Aorta (tissue), 5 donors: Measurements from ENCODE around the gene GLTP. TPM values are rescaled to one million over a fixed set of nuclear protein-coding genes. Genes with fewer than 3 reads are reported as not detected.
"Not testable (repeated sequence)": the region's sequence is repeated elsewhere in the genome, so short reads cannot be mapped to it uniquely, and the experiment has no call there.

Experiments
- ATAC-seq: fragments of 200-7000 bp; cut with Tn5 transposase; one replicate; pipeline ENCODE4 v1.9.1; 2022; ENCODE audit warnings: moderate library complexity; ENCODE audit not compliant: low FRiP score
- DNase-seq, 2 donors: peaks; one replicate each; pipeline ENCODE4 v3.0.0-alpha.2; 2020
- H3K27ac ChIP-seq, 2 donors: one replicate each; pipeline ENCODE4 v1.5.1; 2013; ENCODE audit warnings: low read length in 2 of 2, mild to moderate bottlenecking in 2 of 2, moderate library complexity in 2 of 2, control low read depth in 1 of 2, inconsistent platforms in 1 of 2, low read depth in 1 of 2
- H3K27me3 ChIP-seq, 2 donors: one replicate each; pipeline ENCODE4 v1.6.1; 2013; ENCODE audit warnings: control low read depth in 1 of 2, low read length in 1 of 2, mild to moderate bottlenecking in 1 of 2, moderate library complexity in 1 of 2; ENCODE audit not compliant: insufficient read depth in 2 of 2, control insufficient read depth in 1 of 2
- H3K36me3 ChIP-seq, 2 donors: one replicate each; pipeline ENCODE4 v1.6.1; 2013; ENCODE audit warnings: control low read depth in 1 of 2, low read length in 1 of 2, mild to moderate bottlenecking in 1 of 2; ENCODE audit not compliant: insufficient read depth in 2 of 2, control insufficient read depth in 1 of 2
- H3K4me1 ChIP-seq, 2 donors: one replicate each; pipeline ENCODE4 v1.6.1; 2013; ENCODE audit warnings: low read length in 2 of 2, control low read depth in 1 of 2, mild to moderate bottlenecking in 1 of 2, moderate library complexity in 1 of 2; ENCODE audit not compliant: insufficient read depth in 2 of 2, control insufficient read depth in 1 of 2
- H3K4me3 ChIP-seq, 2 donors: one replicate each; pipeline ENCODE4 v1.5.1; 2013; ENCODE audit warnings: low read length in 2 of 2, control low read depth in 1 of 2, mild to moderate bottlenecking in 1 of 2
- H3K9me3 ChIP-seq: one replicate; pipeline ENCODE4 v1.6.1; 2013; ENCODE audit warnings: mild to moderate bottlenecking, low read length; ENCODE audit not compliant: control insufficient read depth
- WGBS, 2 donors: extraction: QIAGEN DNeasy Blood & Tissue Kit; methylation state at CpG; one replicate each; pipeline ENCODE4 v1.1.7; 2013; 5-methylcytosine and 5-hydroxymethylcytosine counted together
- intact Hi-C, 2 donors: fragments of 100-400 bp; cut with DNase I; formaldehyde crosslinking; loops; one replicate each; pipeline versions ENCODE4 v1.14.2 to v1.15.0; 2022
- polyA plus RNA-seq, 2 donors: library from polyadenylated mRNA; stranded (reverse); fragments of 200-250 nt; gene quantifications; one replicate each; pipeline ENCODE4 v1.2.3, GENCODE V29; 2013
- total RNA-seq, 2 donors: library from RNA; stranded (reverse); fragmentation: NEBNext Ultra II Directional; extraction: Animal tissue kit (Norgen Biotek cat#: 25700); gene quantifications; one replicate each; pipeline ENCODE4 v1.2.1, GENCODE V29; 2021
- donor health status: healthy with polysubstance abuse.
- donor health status: Bipolar disorder and iron deficiency.
- donor health status: DM: no; HTN: no; CAD: no.
- donor health status: DM: no; HTN: no; CAD: no.
- donor health status: DM: yes; HTN: yes; CAD: no.

Gene GLTP
- total and polyA plus RNA-seq, 4 donors = 25.4 to 38.6 (median 35.1) TPM

DNA sequence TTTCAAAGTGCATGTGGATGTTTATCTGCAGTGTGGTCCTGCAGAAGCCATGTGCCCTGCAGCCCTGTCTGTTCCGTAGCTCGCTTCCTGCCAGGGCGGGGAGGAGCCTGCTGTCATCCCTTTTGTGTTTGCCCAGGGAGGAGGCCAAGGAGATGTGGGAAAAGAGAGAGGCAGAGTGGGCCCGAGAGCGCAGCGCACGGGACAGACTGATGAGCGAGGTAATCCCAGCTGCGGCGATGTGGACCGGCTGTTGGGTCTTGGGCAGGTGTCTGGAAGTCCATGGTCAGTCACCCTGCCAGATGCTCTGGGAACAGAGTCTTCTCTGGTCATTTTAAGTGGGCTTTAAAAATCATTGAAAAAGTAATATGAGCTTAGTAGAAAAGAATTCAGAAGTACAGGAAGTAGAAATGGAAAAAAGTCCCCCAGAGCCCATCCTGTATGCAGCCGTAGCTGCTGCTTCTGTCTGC, 32.5 kb upstream of the GLTP start:
- DNase-seq (peak in 1 of 2 donors; percentile 67), ATAC-seq (no peak)
- no peak overlapping the region for H3K27ac ChIP-seq
- no peak overlapping the region for H3K4me3 ChIP-seq
- WGBS, 2 donors = 83 to 87% methylated on average over 12 of the region's 12 CpGs
- H3K4me1 ChIP-seq = no peaks in the 10 kb centered on the region
- peaks cover 6 to 14% of the 10 kb centered on the region in 2 donors for H3K36me3 ChIP-seq
- no peaks in the 10 kb centered on the region for H3K27me3 ChIP-seq
- H3K9me3 ChIP-seq = no peaks in the 10 kb centered on the region
- intact Hi-C loops = no loop called here

DNA sequence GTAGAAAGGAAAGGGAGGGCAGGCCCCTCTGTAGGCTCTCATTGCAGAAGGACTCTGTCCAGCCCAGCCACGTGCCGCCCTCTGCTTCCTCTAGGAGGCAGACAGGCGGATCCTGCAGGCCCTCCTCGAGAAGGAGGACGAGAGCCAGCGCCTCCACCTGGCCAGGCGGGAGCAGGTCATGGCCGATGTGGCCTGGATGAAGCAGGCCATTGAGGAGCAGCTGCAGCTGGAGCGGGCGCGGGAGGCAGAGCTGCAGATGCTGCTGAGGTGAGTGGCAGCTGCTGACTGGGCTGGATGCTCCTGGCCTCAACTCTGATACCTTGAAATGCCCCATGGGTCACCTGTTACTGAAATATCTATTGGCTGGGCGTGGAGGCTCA, 30.6 kb upstream of the GLTP start:
- no peaks in the 10 kb centered on the region for H3K4me1 ChIP-seq
- intact Hi-C loops = no loop called here
- no peak overlapping the region for H3K27ac ChIP-seq
- H3K27me3 ChIP-seq = no peaks in the 10 kb centered on the region
- ATAC-seq = no peak
- WGBS, 2 donors = 62 to 70% methylated on average over 12 of the region's 12 CpGs
- no peak overlapping the region for H3K4me3 ChIP-seq
- peak in 1 of 2 donors; percentile 66 for DNase-seq
- H3K36me3 ChIP-seq = peaks cover 3 to 8% of the 10 kb centered on the region in 2 donors
- no peaks in the 10 kb centered on the region for H3K9me3 ChIP-seq

DNA sequence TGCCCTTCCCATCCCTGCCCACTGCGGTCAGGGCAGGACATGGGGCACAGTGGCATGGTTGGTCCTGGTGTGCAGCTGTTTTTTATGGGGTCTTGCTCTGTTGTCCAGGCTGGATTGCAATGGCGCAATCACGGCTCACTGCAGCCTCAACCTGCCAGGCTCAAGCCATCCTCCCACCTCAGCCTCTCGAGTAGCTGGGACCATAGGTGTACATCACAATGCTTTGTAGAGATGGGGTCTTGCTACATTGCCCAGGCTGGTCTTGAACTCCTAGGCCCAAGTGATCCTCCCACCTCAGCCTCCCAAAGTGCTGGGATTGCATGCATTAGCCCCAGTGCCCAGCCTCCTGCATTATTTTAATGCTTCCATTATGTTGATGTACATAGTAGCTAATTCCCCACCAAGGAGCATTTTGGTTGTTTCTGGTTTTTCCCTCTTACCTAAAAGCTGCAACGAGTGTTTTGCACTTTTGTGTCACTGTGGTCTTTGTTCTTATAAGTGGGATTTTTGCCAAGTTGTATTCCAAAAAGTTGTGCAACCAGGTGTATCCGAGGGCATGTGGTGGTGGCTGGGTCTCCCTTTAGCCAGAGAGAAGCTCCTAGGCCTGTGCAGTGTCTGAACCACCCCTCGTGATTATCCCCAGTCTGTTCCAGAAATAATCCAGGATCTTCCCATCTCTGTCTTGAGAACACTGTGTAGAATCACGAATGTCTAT, 30.1 kb upstream of the GLTP start:
- Histone ChIP-seq H3K4me1 (no peaks in the 10 kb centered on the region), H3K36me3 (peaks cover 3 to 8% of the 10 kb centered on the region in 2 donors), H3K27me3 (no peaks in the 10 kb centered on the region), H3K9me3 (no peaks in the 10 kb centered on the region), H3K4me3 (no peak overlapping the region), H3K27ac (no peak overlapping the region)
- ATAC-seq = no peak
- peak in 1 of 2 donors; percentile 28 for DNase-seq
- intact Hi-C loops = no loop called here
- 85 to 86% methylated on average over 8 of the region's 8 CpGs for WGBS, 2 donors

DNA sequence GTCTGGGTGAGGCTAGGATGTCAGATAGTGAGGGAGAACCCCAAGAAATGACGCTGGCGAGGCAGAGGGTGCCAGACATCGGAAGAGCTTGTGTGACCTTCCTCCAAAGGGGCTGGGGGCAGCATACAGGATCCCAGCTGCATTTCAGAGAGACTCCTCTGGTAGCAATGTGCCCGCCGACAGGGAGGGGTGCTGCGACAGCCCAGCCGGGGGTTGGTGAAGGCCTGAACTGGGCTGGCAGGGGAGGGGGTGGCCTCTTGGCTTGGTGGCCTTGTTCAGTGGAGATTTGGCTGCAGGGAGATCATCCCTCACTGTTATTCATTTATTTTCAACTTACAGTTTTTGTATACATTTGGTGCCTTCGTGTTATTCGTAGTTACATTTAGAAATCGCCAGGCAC, 25.0 kb upstream of the GLTP start:
- 94 to 97% methylated on average over 10 of the region's 10 CpGs for WGBS, 2 donors
- Histone ChIP-seq H3K4me1 (no peaks in the 10 kb centered on the region), H3K27ac (no peak overlapping the region), H3K4me3 (no peak overlapping the region), H3K27me3 (no peaks in the 10 kb centered on the region), H3K36me3 (peaks cover 0 to 2% of the 10 kb centered on the region in 2 donors), H3K9me3 (no peaks in the 10 kb centered on the region)
- DNase-seq (no peak), ATAC-seq (no peak)
- intact Hi-C loops = no loop called here

DNA sequence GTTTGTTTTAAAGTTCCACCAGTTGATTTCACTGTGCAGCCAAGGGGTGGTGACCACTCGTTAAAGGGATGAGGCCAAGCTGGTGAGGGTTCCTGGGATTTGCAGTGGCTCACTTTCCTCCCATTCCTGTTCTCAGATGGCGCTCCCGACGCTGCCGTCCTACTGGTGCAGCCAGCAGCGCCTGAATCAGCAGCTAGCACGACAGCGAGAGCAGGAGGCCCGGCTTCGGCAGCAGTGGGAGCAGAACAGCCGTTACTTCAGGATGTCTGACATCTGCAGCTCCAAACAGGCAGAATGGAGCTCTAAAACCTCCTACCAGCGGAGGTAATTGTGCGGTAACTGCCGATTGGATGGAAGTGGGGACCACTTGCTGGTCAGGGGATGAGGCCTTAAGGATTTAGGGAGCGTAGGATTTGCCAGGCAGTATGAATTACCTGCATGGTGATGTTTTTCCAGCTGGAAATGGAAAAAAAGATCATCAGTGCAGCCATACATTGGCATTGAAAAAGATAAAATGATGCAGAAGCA, 22.6 kb upstream of the GLTP start:
- Histone ChIP-seq H3K4me1 (no peaks in the 10 kb centered on the region), H3K36me3 (peaks cover 0 to 2% of the 10 kb centered on the region in 2 donors), H3K4me3 (no peak overlapping the region), H3K27ac (no peak overlapping the region), H3K27me3 (no peaks in the 10 kb centered on the region), H3K9me3 (no peaks in the 10 kb centered on the region)
- DNase-seq = no peak
- WGBS, 2 donors = 73 to 76% methylated on average over 15 of the region's 15 CpGs
- ATAC-seq = no peak
- intact Hi-C loops = no loop called here

DNA sequence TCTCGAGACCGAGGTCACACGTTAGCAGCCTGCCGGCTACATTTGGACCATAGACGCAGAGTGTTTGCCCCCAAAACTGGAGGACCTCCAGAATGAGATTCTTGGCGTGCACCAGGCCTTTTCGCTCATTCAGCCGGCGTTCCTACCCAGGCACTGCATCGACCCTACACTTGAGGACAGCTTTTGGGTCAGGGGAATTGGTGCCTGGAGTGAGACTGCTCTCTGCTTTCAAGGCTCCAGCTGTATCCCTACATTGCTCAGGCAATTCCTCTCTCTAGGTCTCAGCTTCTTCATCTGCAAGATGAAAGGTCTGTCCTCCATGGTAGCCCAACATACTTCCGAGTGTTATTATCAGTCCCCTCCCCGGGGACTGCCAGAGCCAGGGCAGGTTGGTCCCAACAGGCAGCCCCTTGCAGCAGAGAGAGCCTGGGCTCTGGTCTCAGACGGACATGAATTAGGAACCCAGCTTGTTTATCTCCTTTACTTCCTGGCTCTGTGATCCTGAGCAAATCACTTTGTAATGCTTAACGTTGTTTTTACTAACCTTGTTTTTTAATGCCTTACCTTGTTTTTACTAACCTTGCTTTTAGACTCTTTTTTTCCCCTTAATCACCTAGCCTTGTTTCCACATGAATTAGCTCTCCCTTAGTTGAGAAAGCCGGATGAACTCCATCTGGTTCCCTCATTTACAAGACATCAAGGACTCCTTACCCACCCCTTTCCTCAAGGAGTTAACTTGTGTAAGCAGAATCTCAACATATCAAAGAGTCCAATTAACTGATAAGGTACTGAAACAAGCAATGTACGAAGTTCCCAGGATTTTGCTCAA, 20.6 kb upstream of the GLTP start:
- Histone ChIP-seq H3K4me3 (peak overlapping the region; percentile 64 to 80), H3K4me1 (no peaks in the 10 kb centered on the region), H3K9me3 (no peaks in the 10 kb centered on the region), H3K27me3 (no peaks in the 10 kb centered on the region), H3K27ac (no peak overlapping the region), H3K36me3 (peaks cover 0 to 2% of the 10 kb centered on the region in 2 donors)
- WGBS, 2 donors = 3 to 4% methylated on average over 16 of the region's 16 CpGs
- intact Hi-C loops = no loop called here
- ATAC-seq = peak; percentile 22
- no peak for DNase-seq

DNA sequence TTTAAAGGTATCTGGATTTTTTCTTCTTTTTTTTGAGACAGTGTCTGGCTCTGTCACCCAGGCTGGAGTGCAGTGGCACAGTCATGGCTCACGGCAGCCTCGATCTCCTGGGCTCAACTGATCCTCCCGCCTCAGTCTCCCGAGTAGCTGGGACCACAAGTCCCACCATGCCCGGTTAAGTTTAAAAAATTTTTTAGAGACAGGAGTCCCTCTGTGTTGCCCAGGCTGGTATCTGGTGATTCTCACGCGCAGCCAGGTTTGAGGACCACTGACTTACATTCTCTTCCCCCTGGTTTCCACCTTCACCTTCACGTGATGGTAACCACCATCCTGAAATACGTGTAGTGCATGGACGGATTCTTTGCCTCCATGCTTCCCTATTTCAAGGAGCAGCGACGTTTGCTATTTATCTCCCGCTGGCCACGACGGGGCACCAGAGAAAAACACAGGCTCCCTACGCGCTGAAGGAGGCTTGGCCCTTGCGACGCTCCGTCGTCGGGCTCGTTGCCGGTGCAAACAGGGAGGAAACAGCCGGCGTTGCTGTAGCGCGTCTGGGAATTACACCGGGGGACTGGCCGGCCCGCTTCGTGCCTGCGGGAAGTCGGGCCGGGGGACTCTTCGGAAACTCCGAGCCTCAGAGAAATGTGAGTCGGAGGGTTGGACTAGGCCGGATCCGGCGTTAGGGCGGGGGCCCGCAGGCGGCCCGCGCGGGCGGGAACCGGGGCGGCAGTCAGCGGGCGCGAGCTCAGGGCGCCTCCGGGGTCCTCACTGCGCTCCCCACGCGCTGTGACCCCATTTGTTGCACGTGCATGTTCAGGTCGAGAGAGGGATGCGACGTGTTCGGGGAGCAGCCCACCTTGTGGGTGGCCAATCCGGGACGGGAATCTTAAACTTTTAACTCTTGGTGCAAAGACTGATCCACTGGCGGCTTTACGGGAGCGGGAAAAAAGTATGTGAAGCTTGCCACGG, 19.7 kb upstream of the GLTP start, which contains the start of gene TCHP:
Gene TCHP (plus strand): TSS at position 492 of the 969 bp plus-strand sequence. CDS start 2,753 bp downstream, outside the sequence.
- no peaks in the 10 kb centered on the region for H3K36me3 ChIP-seq
- ATAC-seq (peak; percentile 96), DNase-seq (peak; percentile 91 to 94)
- H3K4me3 ChIP-seq = peak within 1 kb of the TSS; percentile 64 to 80
- no peaks in the 10 kb centered on the region for H3K27me3 ChIP-seq
- H3K4me1 ChIP-seq = no peaks in the 10 kb centered on the region
- peak within 1 kb of the TSS in 1 of 2 donors; percentile 31 for H3K27ac ChIP-seq
- intact Hi-C loops = no loop called here
- no peaks in the 10 kb centered on the region for H3K9me3 ChIP-seq
- 1% methylated on average over 59 to 69 of the region's 69 CpGs for WGBS, 2 donors

DNA sequence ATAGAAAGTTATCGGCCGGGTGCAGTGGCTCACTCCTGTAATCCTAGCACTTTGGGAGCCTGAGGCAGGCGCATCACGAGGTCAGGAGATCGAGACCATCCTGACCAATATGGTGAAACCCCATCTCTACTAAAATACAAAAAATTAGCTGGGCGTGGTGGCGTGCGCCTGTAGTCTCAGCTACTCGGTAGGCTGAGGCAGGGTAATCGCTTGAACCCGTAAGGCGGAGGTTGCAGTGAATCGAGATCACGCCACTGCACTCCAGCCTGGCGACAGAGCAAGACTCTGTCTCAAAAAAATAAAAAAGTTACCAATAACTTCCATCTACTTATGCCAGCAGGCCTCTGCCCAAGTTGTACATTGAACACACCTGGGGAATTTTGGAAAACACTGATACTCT, 19.0 kb upstream of the GLTP start:
- ATAC-seq = not testable (repeated sequence)

More for the DNA sequence above, 19.0 kb upstream of the GLTP start:
- H3K36me3 ChIP-seq, H3K27ac ChIP-seq, H3K9me3 ChIP-seq, H3K27me3 ChIP-seq, intact Hi-C loops, H3K4me3 ChIP-seq, DNase-seq, H3K4me1 ChIP-seq: not testable (repeated sequence)
- WGBS, 2 donors = 88 to 90% methylated on average over 15 of the region's 15 CpGs
